ENCODE data around the gene ZNF888. TPM values are rescaled to one million over a fixed set of nuclear protein-coding genes. Genes with fewer than 3 reads are reported as not detected.
A peak's percentile ranks its signal among the peaks of the same experiment; 100 is the strongest.

Gene ZNF888
- total RNA-seq, 4 donors from 2014 or later, result 0.15 to 0.29 (median 0.20) TPM

DNA sequence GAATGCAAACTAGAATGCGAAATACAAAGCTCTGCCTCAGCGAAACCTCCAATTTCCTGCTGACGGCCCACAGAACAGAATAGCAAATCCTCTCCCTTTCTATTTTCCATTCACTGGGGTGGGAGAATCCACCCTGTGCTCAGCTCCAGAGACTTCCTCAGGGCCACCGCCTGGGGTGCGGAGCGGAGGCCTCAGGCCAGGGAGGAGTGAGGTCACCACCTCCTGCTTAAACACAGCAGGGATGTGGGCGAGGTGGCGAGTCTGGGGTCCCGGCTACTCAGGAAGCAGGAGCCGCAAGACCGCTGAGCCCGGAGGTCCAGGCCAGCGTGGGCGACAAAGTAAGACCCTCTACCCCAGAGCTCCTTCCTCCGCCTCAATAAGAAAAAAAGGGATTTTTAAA is 25.1 kb downstream of the ZNF888 start:
- ATAC-seq, result no peak
- no peak for DNase-seq
- Histone ChIP-seq H3K9me3 (no peaks in the 10 kb centered on the region), H3K36me3 (peaks cover 0 to 7% of the 10 kb centered on the region in 2 donors), H3K4me1 (peaks cover 8 to 14% of the 10 kb centered on the region in 2 donors), H3K27ac (peak overlapping the region; percentile 81 to 94 (median 88)), H3K27me3 (no peaks in the 10 kb centered on the region), H3K4me3 (peak overlapping the region; percentile 66 to 96 (median 85))
- TF ChIP-seq POLR2A (IDR thresholded peaks at IDR 0.05), result no peak
- TF ChIP-seq, protein P1, sequence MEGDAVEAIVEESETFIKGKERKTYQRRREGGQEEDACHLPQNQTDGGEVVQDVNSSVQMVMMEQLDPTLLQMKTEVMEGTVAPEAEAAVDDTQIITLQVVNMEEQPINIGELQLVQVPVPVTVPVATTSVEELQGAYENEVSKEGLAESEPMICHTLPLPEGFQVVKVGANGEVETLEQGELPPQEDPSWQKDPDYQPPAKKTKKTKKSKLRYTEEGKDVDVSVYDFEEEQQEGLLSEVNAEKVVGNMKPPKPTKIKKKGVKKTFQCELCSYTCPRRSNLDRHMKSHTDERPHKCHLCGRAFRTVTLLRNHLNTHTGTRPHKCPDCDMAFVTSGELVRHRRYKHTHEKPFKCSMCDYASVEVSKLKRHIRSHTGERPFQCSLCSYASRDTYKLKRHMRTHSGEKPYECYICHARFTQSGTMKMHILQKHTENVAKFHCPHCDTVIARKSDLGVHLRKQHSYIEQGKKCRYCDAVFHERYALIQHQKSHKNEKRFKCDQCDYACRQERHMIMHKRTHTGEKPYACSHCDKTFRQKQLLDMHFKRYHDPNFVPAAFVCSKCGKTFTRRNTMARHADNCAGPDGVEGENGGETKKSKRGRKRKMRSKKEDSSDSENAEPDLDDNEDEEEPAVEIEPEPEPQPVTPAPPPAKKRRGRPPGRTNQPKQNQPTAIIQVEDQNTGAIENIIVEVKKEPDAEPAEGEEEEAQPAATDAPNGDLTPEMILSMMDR (IDR thresholded peaks at IDR 0.05 in 4 of 5, conservative IDR thresholded peaks at IDR 0.05 in 1 of 5), result no peak
- intact Hi-C loops (cut with DNase I; ENCODE audit: low total_unique reads) (loop anchor here (5.0 kb wide), 1 partner anchor 494 kb away; no protein-coding TSS in a partner anchor), in situ Hi-C loops (cut with MboI; ENCODE audit: low sequenced_read_pairs in 4 of 4) (no loop called here)

DNA sequence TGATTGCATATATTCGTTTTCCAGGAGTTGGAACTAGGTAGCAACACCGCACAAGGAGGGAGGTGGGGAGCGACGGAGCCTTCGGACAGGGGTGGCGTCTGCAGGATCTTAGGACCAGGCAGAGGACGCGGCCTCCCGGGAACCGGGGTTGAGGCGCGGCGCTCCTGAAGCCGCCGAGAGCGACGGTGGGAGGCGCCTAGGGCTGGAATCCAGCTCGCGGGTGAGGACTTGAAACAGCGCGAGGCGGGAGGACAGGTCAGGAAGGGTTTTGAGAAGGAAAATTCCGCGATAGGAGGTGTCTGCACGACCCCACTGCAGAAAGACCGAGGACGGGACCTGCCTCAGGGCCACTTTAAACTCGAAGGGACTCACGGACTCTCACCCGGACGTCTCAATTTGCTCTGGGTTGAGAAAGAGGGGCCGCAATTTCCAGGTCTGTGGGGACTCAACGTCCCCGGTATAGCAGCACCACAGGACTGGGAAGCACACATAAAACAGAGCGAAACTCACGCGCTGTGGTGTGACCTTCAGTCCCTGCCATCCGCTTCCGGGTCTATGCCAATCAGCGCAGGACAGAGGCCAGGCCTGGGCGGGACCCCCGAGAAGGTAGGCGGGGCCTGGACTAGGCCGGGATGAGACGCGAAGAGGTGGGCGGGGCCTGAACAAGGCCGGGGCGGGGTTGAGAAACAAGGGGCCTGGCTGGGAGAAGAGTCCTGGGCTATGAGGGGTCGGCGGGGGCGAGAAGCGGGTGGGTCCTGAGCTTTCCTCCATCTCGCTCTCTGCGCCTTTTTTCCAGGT is 25.9 kb downstream of the ZNF888 start, which contains the start of gene ZNF320:
ZNF320 (minus strand) TSS at position 498 of the 798 bp plus-strand sequence. CDS start 7,380 bp downstream, outside the sequence.
- DNase-seq (peak; percentile 85 to 93), ATAC-seq (peak; percentile 99)
- Histone ChIP-seq H3K9me3 (no peaks in the 10 kb centered on the region), H3K27me3 (no peaks in the 10 kb centered on the region), H3K36me3 (peaks cover 0 to 7% of the 10 kb centered on the region in 2 donors), H3K4me3 (peak within 1 kb of the TSS; percentile 66 to 96 (median 85)), H3K27ac (peak within 1 kb of the TSS; percentile 81 to 94 (median 88)), H3K4me1 (peaks cover 8 to 14% of the 10 kb centered on the region in 2 donors)
- TF ChIP-seq, protein P1 (IDR thresholded peaks at IDR 0.05 in 4 of 5, conservative IDR thresholded peaks at IDR 0.05 in 1 of 5), result no peak
- peak; percentile 53 to 57 for TF ChIP-seq POLR2A (IDR thresholded peaks at IDR 0.05)
- in situ Hi-C loops (cut with MboI; ENCODE audit: low sequenced_read_pairs in 4 of 4), result no loop called here
- intact Hi-C loops (cut with DNase I; ENCODE audit: low total_unique reads), result loop anchor here (1.0 to 5.0 kb wide), 4 partner anchors 26 to 495 kb away; partner anchors contain the start of genes ZNF468, ZNF611 and ZNF888

GRCh38 chr19:52896431-52897137 is 26.6 kb downstream of the ZNF888 start:
- DNase-seq, result peak in 1 of 2 donors; percentile 17
- peak in 1 of 2 donors; percentile 18 for ATAC-seq
- intact Hi-C loops (cut with DNase I; ENCODE audit: low total_unique reads), result loop anchor here (1.0 to 5.0 kb wide), 4 partner anchors 27 to 496 kb away; partner anchors contain the start of genes ZNF468, ZNF611 and ZNF888

DNA sequence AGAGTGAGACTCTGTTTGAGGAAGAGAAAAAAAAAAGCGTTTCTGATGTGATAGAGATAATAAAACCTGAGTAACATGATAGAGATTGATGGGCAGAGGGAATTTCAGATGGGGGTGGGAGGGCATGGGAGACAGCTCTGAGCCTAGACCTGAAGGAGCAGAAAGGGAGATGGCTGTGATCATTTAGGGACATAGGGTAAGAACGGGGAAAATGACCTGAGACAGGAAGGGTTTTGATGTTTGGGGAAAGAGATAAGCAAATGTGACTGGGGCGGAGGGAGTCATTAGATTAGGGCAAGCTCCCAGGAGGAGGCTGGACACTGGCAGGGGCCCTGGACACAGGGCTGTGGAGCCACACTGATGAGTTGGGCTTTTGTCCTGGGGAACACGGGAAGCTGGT is 31.9 kb downstream of the ZNF888 start:
- H3K27ac ChIP-seq, result no peak overlapping the region
- ATAC-seq (no peak), DNase-seq (no peak)
- intact Hi-C loops (cut with DNase I; ENCODE audit: low total_unique reads), result no loop called here
- peaks cover under 1 to 4% of the 10 kb centered on the region in 2 donors for H3K4me1 ChIP-seq
- H3K27me3 ChIP-seq, result no peaks in the 10 kb centered on the region
- peaks cover 0 to 52% of the 10 kb centered on the region in 2 donors for H3K36me3 ChIP-seq
- no peaks in the 10 kb centered on the region for H3K9me3 ChIP-seq
- H3K4me3 ChIP-seq, result no peak overlapping the region
- in situ Hi-C loops (cut with MboI; ENCODE audit: low sequenced_read_pairs in 4 of 4), result no loop called here
- TF ChIP-seq POLR2A (IDR thresholded peaks at IDR 0.05), result no peak
- TF ChIP-seq, protein P1 (IDR thresholded peaks at IDR 0.05 in 4 of 5, conservative IDR thresholded peaks at IDR 0.05 in 1 of 5), result no peak

More at GRCh38 chr19:52896431-52897137, 26.6 kb downstream of the ZNF888 start:
- H3K27me3 ChIP-seq, result no peaks in the 10 kb centered on the region
- no peak for TF ChIP-seq POLR2A (IDR thresholded peaks at IDR 0.05)
- TF ChIP-seq, protein P1 (IDR thresholded peaks at IDR 0.05 in 4 of 5, conservative IDR thresholded peaks at IDR 0.05 in 1 of 5), result no peak
- peak overlapping the region; percentile 81 to 94 (median 88) for H3K27ac ChIP-seq
- peaks cover 8 to 14% of the 10 kb centered on the region in 2 donors for H3K4me1 ChIP-seq
- H3K4me3 ChIP-seq, result peak overlapping the region; percentile 66 to 96 (median 85)
- in situ Hi-C loops (cut with MboI; ENCODE audit: low sequenced_read_pairs in 4 of 4), result no loop called here
- H3K9me3 ChIP-seq, result no peaks in the 10 kb centered on the region
- H3K36me3 ChIP-seq, result peaks cover 0 to 8% of the 10 kb centered on the region in 2 donors

All from gastrocnemius medialis (tissue), 4 donors.